NCI-H1694 (cell line): ENCODE measurements around the gene NKD2.
"Not testable (repeated sequence)": the region's sequence is repeated elsewhere in the genome, so short reads cannot be mapped to it uniquely, and the experiment has no call there.

ENCODE experiments used
- DNase-seq: peaks from one replicate; lab custom pipeline; 2025; lab: John Stamatoyannopoulos, UW

The NKD2 gene

GRCh38 chr5:1058083-1058945 lies 49.7 kb downstream of the NKD2 start:
- DNase-seq: no peak

- no peak for DNase-seq
Observed at GRCh38 chr5:1058988-1059883, 50.6 kb downstream of the NKD2 start.

DNA sequence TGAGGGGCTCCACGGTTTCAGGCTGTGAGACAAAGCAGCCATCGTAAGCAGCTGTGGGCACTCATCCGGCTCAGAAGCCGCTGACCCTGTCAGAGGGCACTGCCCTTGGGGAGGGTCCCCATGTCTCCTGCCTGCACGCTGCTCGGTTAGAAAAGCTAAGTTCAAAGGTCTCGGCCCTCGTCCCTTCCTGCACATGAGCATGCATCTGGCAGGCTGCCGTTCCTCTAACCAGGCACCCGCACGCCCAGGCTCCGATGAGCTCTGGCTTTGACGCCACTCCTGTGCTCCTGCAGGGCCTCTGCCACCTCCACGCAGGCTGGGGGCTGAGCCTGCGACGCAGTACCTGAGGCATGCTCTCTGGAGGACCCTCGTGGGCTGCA lies 51.3 kb downstream of the NKD2 start:
- no peak for DNase-seq

- no peak for DNase-seq
Observed at GRCh38 chr5:1060535-1060981, 52.0 kb downstream of the NKD2 start.

GRCh38 chr5:1061292-1061691 lies 52.7 kb downstream of the NKD2 start:
- not testable (repeated sequence) for DNase-seq

DNA sequence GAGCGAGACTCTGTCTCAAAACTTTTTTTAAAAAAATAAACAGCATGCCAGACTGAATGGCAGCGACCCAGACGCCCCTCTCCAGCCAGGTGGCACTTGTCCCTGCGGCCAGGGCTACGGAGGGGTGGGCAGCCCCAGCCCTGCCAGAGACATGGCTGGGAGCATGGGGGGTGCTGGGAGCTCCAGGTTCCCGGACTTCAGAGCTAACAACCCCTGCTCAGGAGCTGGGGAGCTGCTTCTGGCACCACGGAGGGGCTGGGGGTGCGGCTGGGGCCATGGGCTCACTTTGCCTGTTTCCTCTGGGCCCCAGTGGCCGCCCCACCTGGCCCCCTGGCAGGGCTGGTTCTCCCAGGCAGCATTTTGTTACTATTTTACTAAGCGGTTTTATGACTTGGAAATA lies 53.3 kb downstream of the NKD2 start:
- no peak for DNase-seq

- DNase-seq: no peak
Observed at GRCh38 chr5:1062761-1063568, 54.4 kb downstream of the NKD2 start.

DNA sequence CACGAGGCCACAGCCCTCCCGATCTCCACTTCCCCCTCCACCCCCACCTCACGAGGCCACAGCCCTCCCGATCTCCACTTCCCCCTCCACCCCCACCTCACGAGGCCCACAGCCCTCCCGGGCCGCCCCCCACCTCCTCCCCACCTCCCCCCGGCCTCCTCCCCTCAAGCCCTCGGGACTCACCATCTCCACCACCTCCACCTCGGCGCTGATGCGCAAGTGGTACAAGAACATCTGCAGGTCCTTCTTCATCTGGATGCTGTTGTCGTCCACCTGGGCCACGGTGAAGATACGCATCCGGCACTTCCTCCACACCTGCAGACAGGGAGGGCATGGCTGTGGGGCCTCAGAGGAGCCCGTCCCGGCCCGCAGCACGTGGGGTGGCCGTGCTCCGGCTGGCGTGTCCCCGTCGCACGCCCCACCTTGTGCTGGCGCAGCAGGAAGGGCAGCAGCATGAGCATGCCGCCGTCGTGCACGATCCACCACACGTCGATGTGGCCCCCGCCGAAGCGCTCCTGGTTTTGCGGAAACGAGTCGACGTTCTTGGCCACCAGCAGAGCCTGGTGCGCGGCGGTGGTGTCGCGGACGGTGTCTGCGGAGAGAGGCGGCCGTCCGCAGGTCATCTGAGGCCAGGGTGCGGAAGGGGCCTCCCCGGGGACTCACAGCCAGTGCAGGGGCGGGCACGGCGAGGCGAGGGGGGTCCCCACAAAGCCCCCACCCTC lies 55.2 kb downstream of the NKD2 start:
- no peak for DNase-seq

DNA sequence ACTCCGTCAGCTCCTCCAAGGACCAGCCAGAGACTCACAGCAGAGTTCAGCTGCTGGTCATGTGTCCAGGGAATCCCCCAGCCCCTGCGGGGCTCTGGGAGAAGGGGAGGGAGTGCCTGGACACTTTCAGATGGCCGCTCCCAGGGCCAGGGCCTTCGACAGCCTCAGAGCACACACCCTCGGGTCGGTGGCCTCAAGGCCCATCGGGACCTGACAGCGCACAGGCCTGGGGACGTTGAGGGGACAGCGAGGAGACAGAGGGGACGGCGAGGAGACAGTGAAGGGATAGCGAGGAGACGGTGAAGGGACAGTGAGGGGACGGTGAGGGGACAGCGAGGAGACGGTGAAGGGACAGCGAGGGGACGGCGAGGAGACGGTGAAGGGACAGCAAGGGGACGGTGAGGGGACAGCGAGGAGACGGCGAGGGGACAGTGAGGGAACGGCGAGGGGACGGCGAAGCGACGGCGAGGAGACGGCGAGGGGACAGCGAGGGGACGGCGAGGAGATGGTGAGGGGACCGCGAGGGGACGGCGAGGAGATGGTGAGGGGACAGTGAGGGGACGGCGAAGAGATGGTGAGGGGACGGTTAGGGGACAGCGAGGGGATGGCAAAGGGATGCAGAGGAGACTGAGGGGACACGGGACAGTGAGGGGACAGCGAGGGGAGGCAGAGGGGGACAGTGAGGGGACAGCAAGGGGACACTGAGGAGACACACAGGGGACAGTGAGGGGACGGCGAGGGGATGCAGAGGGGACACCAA lies 56.0 kb downstream of the NKD2 start:
- DNase-seq: no peak

DNA sequence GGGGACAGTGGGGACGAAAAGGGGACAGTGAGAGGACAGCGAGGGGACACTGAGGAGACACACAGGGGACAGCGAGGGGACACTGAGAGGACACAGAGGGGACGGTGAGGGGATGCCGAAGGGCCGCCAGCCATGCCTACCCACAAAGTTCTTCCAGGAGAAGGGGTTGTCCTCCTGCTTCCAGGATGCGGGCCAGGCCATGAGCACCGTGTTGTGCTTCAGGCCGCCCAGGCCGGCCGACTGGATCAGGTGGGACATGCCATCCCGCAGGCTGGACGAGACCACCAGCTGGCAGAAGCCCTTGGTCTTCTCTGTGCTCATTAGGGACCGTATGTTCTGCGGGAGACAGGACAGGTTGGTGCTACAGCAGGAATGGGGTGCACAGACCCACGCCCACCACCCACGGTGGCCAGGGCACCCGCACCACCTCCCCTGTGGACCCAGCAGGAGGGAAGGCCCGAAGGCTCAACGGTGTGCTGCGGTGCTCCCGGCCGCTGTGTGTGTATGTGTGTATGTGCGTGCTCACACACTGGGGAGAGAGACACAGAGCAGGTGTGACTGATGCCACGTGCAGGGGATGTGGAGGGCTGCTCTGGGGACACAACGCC lies 56.6 kb downstream of the NKD2 start:
- DNase-seq: no peak

GRCh38 chr5:1065891-1066650 lies 57.5 kb downstream of the NKD2 start:
- no peak for DNase-seq

- no peak for DNase-seq
Observed at GRCh38 chr5:1066676-1067075, 58.1 kb downstream of the NKD2 start.

GRCh38 chr5:1067141-1068121 lies 58.8 kb downstream of the NKD2 start:
- no peak for DNase-seq

GRCh38 chr5:1068204-1068894 lies 59.7 kb downstream of the NKD2 start:
- DNase-seq: no peak

DNA sequence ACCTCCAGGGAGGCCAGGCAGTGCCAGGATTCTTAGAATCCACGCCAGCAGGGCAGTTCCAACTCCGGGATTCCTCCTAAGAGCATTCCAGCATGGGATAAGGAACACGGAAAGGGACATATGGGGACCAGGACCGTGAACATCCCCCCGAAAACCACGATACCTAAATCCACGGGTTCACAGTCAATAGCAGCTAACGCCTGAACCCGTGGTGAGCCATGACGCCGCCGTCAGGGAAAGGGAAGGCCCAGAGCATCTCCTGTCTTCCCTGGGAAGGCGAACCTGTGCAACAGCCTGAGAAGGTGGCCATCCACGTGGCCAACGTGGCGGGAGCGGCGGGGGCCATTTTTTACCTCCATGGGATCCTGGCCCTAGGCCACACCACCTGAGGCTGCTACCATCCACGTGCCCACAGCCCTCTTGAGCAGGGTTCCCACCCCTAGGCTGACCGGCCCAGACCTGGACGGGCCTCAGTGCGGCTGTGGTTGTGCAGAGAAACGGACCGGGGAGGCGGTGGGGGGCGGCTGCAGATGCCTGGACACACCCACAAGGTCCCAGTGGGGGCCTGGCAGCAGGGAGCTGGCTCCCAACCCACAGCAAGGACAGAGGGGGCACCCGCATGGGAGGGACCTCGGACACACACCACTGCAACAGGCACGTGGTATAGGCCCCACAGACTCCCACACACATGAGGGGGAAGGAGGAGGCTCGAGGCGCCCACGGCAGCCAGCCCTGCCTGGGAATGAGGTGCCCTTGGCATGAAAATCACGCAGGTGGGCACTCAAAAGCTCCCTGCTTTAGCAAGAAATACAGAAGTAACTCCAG lies 60.5 kb downstream of the NKD2 start:
- no peak for DNase-seq

DNA sequence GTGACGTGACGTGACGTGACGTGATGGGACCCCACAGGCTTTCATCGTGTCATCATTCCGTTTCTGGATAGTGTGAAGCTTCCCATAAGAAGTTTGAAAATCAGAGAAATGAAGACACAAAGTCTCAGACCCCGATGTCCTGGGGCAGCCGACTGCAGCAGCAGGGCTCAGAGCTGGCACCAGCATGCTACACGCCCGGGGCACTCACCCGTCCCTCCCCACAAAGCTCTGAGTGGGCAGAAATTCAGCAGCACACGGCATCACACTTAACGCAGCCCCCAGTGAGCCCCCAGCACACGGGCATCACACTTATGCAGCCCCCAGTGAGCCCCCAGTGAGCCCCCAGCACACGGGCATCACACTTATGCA lies 61.1 kb downstream of the NKD2 start:
- no peak for DNase-seq
